IPS-18c (cell line): Measurements from ENCODE around the gene CDC42BPG.

ENCODE experiments used
- H3K4me3 ChIP-seq: 2 replicates; pipeline ENCODE4 v1.7.0; 2013; ENCODE audit warnings: low read depth, mild to moderate bottlenecking, low read length, moderate library complexity; ENCODE audit not compliant: insufficient read depth
- H3K9me3 ChIP-seq: one replicate; pipeline ENCODE4 v1.6.1; 2013; ENCODE audit warnings: mild to moderate bottlenecking, low read length, moderate library complexity; ENCODE audit not compliant: control insufficient read depth, insufficient read depth

Gene CDC42BPG

GRCh38 chr11:64883575-64883974 lies 39.1 kb upstream of the CDC42BPG start:
- Histone ChIP-seq H3K9me3 (no peaks in the 10 kb centered on the region), H3K4me3 (no peak overlapping the region)

GRCh38 chr11:64882243-64882642 lies 37.8 kb upstream of the CDC42BPG start:
- Histone ChIP-seq H3K4me3 (no peak overlapping the region), H3K9me3 (no peaks in the 10 kb centered on the region)

- Histone ChIP-seq H3K4me3 (no peak overlapping the region), H3K9me3 (no peaks in the 10 kb centered on the region)
These were observed 37.0 kb upstream of the CDC42BPG start for GRCh38 chr11:64881476-64881875.

GRCh38 chr11:64880240-64881001 lies 36.0 kb upstream of the CDC42BPG start:
- Histone ChIP-seq H3K9me3 (no peaks in the 10 kb centered on the region), H3K4me3 (no peak overlapping the region)

GRCh38 chr11:64879244-64879900 lies 34.9 kb upstream of the CDC42BPG start:
- Histone ChIP-seq H3K4me3 (peak overlapping the region; percentile 91), H3K9me3 (no peaks in the 10 kb centered on the region)

- peak within 1 kb of the TSS; percentile 91 for H3K4me3 ChIP-seq
- no peaks in the 10 kb centered on the region for H3K9me3 ChIP-seq
These were observed 34.2 kb upstream of the CDC42BPG start, which contains the start of gene EHD1 for GRCh38 chr11:64878494-64879243. Gene EHD1, minus strand, starts transcription at chr11:64878621. Its CDS starts 157 bp downstream, at chr11:64878464.

GRCh38 chr11:64878223-64878493 lies 33.7 kb upstream of the CDC42BPG start:
- H3K4me3 ChIP-seq = peak overlapping the region; percentile 86
- no peaks in the 10 kb centered on the region for H3K9me3 ChIP-seq

GRCh38 chr11:64877390-64878222 lies 33.2 kb upstream of the CDC42BPG start:
- peak overlapping the region; percentile 86 for H3K4me3 ChIP-seq
- H3K9me3 ChIP-seq = no peaks in the 10 kb centered on the region

- Histone ChIP-seq H3K9me3 (no peaks in the 10 kb centered on the region), H3K4me3 (no peak overlapping the region)
These were observed 32.4 kb upstream of the CDC42BPG start for GRCh38 chr11:64876835-64877341.

- H3K9me3 ChIP-seq = no peaks in the 10 kb centered on the region
- H3K4me3 ChIP-seq = no peak overlapping the region
These were observed 31.8 kb upstream of the CDC42BPG start for GRCh38 chr11:64876229-64876750.

- H3K9me3 ChIP-seq = no peaks in the 10 kb centered on the region
- H3K4me3 ChIP-seq = no peak overlapping the region
These were observed 31.1 kb upstream of the CDC42BPG start for GRCh38 chr11:64875369-64876228.

- Histone ChIP-seq H3K4me3 (no peak overlapping the region), H3K9me3 (no peaks in the 10 kb centered on the region)
These were observed 30.1 kb upstream of the CDC42BPG start for GRCh38 chr11:64874308-64875240.

GRCh38 chr11:64872790-64873488 lies 28.5 kb upstream of the CDC42BPG start:
- no peaks in the 10 kb centered on the region for H3K9me3 ChIP-seq
- H3K4me3 ChIP-seq = no peak overlapping the region

- H3K9me3 ChIP-seq = no peaks in the 10 kb centered on the region
- no peak overlapping the region for H3K4me3 ChIP-seq
These were observed 27.0 kb upstream of the CDC42BPG start for GRCh38 chr11:64871492-64871891.
